AG04449 (cell line): Measurements from ENCODE around the gene SLX4IP.

Experiments used
- CTCF ChIA-PET: fragments of 350-600 bp; formaldehyde crosslinking; extraction: SDS; loops from one replicate; lab custom pipeline; 2021; ENCODE audit warnings: antibody characterized with exemption; lab: Yijun Ruan, JAX
- POLR2A ChIA-PET: fragments of 400-600, 350-600 bp; formaldehyde crosslinking; extraction: SDS; loops from one replicate; lab custom pipeline; 2020; ENCODE audit warnings: antibody characterized with exemption, inconsistent platforms; lab: Yijun Ruan, JAX
- DNase-seq: peaks from one replicate; pipeline ENCODE4 v3.0.0-alpha.2; 2010; ENCODE audit warnings: low read depth, low spot score
- H3K4me3 ChIP-seq: 2 replicates; pipeline ENCODE4 v1.5.1; 2011; ENCODE audit warnings: low read depth, mild to moderate bottlenecking, control low read depth, low read length
- TF ChIP-seq, protein P1 (sequence below): IDR thresholded peaks from one replicate; pipeline ENCODE4 v1.5.1; 2011; ENCODE audit warnings: mild to moderate bottlenecking, moderate library complexity, low read length, control low read depth, inconsistent platforms; ENCODE audit not compliant: insufficient read depth; ENCODE audit errors: missing control alignments

The SLX4IP gene

DNA sequence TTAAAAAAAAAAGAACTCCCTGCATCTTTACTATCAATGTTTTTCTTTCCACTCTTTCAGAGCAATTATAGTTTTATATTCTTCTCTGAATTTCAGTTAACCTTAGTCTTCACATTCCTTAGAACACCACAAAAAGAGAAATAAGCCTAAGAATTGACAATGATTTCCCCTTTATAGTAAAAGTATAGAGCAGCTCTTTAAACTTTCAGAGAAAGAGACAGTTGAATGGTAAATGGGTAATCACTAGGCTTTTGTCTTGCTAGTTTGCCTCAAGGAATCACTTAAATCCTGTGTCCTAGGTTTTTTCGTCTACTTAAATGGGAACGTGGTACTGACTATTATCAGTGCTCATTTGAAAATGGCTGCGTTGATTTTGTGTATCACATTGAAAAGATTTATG is 31.8 kb downstream of the SLX4IP start:
- ChIA-PET CTCF (interaction anchor here (0.7 to 2.3 kb wide), 7 partner anchors 11 to 1076 kb away, joined by 3 to 7 read pairs (median 3); no protein-coding TSS in a partner anchor), POLR2A (no interaction called here)
- TF ChIP-seq, protein P1, sequence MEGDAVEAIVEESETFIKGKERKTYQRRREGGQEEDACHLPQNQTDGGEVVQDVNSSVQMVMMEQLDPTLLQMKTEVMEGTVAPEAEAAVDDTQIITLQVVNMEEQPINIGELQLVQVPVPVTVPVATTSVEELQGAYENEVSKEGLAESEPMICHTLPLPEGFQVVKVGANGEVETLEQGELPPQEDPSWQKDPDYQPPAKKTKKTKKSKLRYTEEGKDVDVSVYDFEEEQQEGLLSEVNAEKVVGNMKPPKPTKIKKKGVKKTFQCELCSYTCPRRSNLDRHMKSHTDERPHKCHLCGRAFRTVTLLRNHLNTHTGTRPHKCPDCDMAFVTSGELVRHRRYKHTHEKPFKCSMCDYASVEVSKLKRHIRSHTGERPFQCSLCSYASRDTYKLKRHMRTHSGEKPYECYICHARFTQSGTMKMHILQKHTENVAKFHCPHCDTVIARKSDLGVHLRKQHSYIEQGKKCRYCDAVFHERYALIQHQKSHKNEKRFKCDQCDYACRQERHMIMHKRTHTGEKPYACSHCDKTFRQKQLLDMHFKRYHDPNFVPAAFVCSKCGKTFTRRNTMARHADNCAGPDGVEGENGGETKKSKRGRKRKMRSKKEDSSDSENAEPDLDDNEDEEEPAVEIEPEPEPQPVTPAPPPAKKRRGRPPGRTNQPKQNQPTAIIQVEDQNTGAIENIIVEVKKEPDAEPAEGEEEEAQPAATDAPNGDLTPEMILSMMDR, result no peak
- DNase-seq, result no peak
- no peak overlapping the region for H3K4me3 ChIP-seq

DNA sequence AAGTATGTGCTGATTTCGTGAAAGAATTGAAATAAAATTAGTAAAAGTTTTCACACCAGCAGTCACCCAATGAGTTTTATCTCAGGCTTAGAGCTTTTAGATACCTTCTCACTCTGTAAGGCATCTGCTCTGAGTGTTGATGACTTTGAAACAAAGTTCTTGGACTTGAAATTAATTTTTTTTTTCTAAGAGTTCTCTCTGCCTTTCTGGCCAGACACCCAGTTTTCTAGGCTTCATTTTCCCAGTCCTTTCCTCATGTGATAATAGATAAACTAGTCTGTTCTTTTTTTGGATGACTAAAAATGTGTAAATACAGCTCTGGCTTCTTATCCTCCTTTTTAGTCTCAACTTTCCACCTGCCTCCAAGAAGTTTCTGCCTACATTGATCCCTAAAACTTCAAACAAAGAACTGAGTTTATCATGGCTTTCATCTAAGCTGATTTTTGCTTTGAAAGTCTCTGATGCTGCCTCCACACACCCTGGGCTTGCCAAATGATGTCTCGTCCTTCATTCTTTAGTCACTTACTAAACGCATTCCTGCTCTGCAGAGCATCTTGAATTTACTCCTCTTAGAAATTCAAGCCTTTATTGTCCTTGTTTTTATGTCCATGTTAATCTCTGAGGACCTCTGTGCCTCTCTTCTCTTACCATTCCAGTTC is 32.7 kb downstream of the SLX4IP start:
- TF ChIP-seq, protein P1, result no peak
- H3K4me3 ChIP-seq, result no peak overlapping the region
- ChIA-PET POLR2A (interaction anchor here (0.6 kb wide), 1 partner anchor 794 kb away, joined by 4 read pairs; no protein-coding TSS in a partner anchor), CTCF (interaction anchor here (0.8 to 2.3 kb wide), 7 partner anchors 10 to 714 kb away, joined by 3 to 7 read pairs (median 4); no protein-coding TSS in a partner anchor)
- no peak for DNase-seq

DNA sequence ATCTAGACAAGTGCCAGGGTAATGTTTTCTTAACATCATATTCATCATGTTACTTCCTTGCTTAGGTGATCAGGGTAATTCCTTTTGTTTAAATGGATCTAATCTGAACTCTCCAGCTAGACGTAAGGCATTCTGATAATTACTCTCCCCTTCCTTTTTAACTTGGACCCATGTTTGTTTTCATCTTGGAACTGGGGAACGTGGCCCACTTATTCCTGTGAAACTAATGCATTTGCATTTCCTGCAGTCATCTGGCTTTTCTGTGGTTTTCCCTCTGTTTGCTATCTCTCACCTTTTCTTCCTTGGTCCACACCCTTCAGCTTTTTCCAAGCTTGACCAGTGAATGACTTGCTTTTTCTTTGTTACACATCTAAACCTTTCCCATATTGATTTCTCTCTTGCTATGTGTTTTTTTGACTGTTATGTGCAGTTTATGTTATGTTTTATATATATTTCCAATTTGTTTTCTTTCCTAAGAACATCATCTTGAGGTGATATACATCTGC is 33.3 kb downstream of the SLX4IP start:
- no peak overlapping the region for H3K4me3 ChIP-seq
- CTCF ChIA-PET, result interaction anchor here (0.7 to 2.3 kb wide), 8 partner anchors 10 to 714 kb away, joined by 3 to 7 read pairs (median 4); no protein-coding TSS in a partner anchor
- TF ChIP-seq, protein P1, result no peak
- DNase-seq, result no peak
- POLR2A ChIA-PET, result interaction anchor here (0.6 kb wide), 1 partner anchor 793 kb away, joined by 4 read pairs; no protein-coding TSS in a partner anchor

DNA sequence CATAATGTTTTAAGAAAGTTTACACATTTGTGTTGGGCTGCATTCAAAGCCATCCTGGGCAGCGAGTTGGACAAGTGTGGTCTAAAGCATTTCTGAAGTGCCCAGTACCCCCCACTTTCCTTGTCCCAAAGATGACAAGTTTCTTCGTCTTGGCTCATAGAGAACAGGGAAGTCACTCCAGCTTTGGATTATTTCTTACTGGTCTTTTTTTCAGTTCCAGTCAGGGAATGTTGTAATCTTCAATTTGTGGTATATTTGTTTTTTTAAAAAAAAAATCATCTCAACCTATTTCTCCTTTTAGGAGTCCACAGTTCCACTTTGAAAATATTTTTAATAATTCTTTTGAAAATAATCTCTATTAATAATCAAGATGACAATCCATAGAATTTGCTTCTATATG is 34.0 kb downstream of the SLX4IP start:
- no peak overlapping the region for H3K4me3 ChIP-seq
- DNase-seq, result no peak
- ChIA-PET CTCF (interaction anchor here (0.7 to 2.3 kb wide), 5 partner anchors 9 to 713 kb away, joined by 3 to 7 read pairs (median 3); no protein-coding TSS in a partner anchor), POLR2A (no interaction called here)
- TF ChIP-seq, protein P1, result no peak

DNA sequence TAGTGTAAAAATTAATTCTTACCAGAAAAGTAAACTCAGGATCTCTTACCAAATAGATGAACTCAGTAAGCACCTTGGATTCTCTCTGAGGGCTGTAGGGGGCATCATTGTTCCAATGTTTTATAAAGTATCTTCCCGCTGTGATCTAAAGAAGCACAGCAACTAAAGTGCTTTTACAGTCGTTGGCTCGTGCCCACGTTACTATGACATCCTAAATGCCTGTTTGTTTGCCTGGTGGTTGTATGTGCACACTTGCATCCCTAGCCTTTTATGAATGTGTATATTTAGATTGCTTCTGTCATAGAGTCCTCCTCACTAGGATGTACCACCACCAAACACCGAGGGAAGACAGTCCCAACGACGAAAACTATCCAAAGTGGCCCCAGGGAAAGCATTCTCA is 34.5 kb downstream of the SLX4IP start:
- TF ChIP-seq, protein P1, result peak; percentile 55
- ChIA-PET POLR2A (no interaction called here), CTCF (interaction anchor here (1.0 to 1.1 kb wide), 3 partner anchors 15 to 67 kb away, joined by 3 to 4 read pairs (median 4); no protein-coding TSS in a partner anchor)
- peak; percentile 52 for DNase-seq
- H3K4me3 ChIP-seq, result no peak overlapping the region

DNA sequence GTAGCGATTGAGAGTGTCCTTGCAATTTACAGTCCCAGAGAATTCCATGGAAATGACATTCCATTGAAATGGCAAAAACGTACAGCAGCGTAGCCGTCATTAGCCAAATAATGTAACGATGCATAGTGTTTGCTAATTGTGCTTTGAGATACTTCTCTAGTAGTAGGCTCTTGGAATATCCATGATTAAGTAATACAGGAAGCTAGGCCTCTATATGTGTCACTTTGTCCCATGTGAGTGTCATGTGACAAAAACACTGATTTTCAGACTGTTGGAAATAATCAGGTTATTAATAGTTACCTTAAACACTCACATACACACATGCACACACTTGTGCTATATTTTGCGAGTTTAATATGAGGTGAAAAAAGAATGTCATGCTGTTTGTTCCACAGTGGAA is 35.2 kb downstream of the SLX4IP start:
- TF ChIP-seq, protein P1, result no peak
- no peak for DNase-seq
- POLR2A ChIA-PET, result no interaction called here
- CTCF ChIA-PET, result interaction anchor here (0.7 to 1.1 kb wide), 6 partner anchors 15 to 735 kb away, joined by 3 to 4 read pairs (median 3); no protein-coding TSS in a partner anchor
- no peak overlapping the region for H3K4me3 ChIP-seq
